GM12878 (cell line): ENCODE data around the gene WWOX. TPM values are rescaled to one million over a fixed set of nuclear protein-coding genes. Genes with fewer than 3 reads are reported as not detected.

Source experiments
- ATAC-seq: fragments of 200-7000 bp; cut with Tn5 transposase; 3 replicates; pipeline ENCODE4 v1.9.1; 2020; ENCODE audit warnings: mild to moderate bottlenecking, moderate library complexity
- BruUV-seq: library from RNA; stranded (reverse); fragments of 400-500 nt; replicated peaks from 2 replicates; lab custom pipeline; 2021; lab: Mats Ljungman, UMichigan
- CTCF ChIA-PET: fragments of 300-600 bp; sonication (Branson Sonifier 250); formaldehyde crosslinking; extraction: SDS; loops from one replicate; lab custom pipeline; 2021; ENCODE audit warnings: inconsistent platforms; lab: Yijun Ruan, JAX
- POLR2A ChIA-PET: fragments of 350-600 bp; formaldehyde crosslinking; extraction: SDS; loops from one replicate; lab custom pipeline; 2021; ENCODE audit warnings: inconsistent platforms; lab: Charles Lee
- RAD21 ChIA-PET: fragments of 300-600 bp; sonication (Branson Sonifier 250); formaldehyde crosslinking; loops from one replicate; lab custom pipeline; 2023; ENCODE audit warnings: antibody characterized with exemption; ENCODE audit not compliant: unreplicated experiment; lab: Charles Lee
- SMC1A ChIA-PET: fragments of 300-600 bp; sonication (Branson Sonifier 250); formaldehyde crosslinking; loops from one replicate; lab custom pipeline; 2023; ENCODE audit not compliant: unreplicated experiment, uncharacterized antibody; lab: Charles Lee
- DNase-seq: peaks from one replicate; pipeline ENCODE4 v3.0.0-alpha.2; 2011; ENCODE audit warnings: low read depth, low spot score
- FAIRE-seq: peaks from 3 replicates; lab custom pipeline; 2011; peaks lifted over from hg19 to GRCh38; lab: Jason Lieb, UNC
- H2AFZ ChIP-seq: 2 replicates; pipeline ENCODE4 v1.6.0; 2011; ENCODE audit warnings: low read depth, low read length, control low read depth; ENCODE audit not compliant: control insufficient read depth
- H3K27ac ChIP-seq: 2 replicates; pipeline ENCODE4 v1.5.1; 2011; ENCODE audit warnings: control low read depth; ENCODE audit not compliant: control insufficient read depth, insufficient read depth
- H3K27me3 ChIP-seq, 2 experiments: replicated peaks in 1 of 2; 2 replicates each; pipeline versions ENCODE4 v1.6.0 to v1.6.1; 2011; ENCODE audit warnings: low read length in 1 of 2; ENCODE audit not compliant: control insufficient read depth in 2 of 2, insufficient read depth in 2 of 2
- H3K36me3 ChIP-seq, 2 experiments: 2 replicates each; pipeline ENCODE4 v1.5.1; 2011; ENCODE audit warnings: low read length in 1 of 2; ENCODE audit not compliant: control insufficient read depth in 2 of 2, insufficient read depth in 2 of 2
- H3K4me1 ChIP-seq: 2 replicates; pipeline ENCODE4 v1.6.1; 2011; ENCODE audit warnings: mild to moderate bottlenecking, low read length, moderate library complexity, mixed read lengths; ENCODE audit not compliant: control insufficient read depth, insufficient read depth
- H3K4me2 ChIP-seq: 2 replicates; pipeline ENCODE4 v1.6.0; 2011; ENCODE audit warnings: control low read depth; ENCODE audit not compliant: control insufficient read depth, insufficient read depth
- H3K4me3 ChIP-seq: fragments of 200-600 bp; sonication (generic); 2 replicates; pipeline ENCODE4 v1.5.1; 2016
- H3K79me2 ChIP-seq: 2 replicates; pipeline ENCODE4 v1.6.0; 2011; ENCODE audit warnings: low read length; ENCODE audit not compliant: control insufficient read depth, insufficient read depth
- H3K9ac ChIP-seq: 2 replicates; pipeline ENCODE4 v1.8.0; 2011; ENCODE audit warnings: low read length, control low read depth, mixed read lengths; ENCODE audit not compliant: control insufficient read depth, insufficient read depth
- H3K9me3 ChIP-seq: replicated peaks from 3 replicates; pipeline ENCODE4 v1.5.1; 2011; ENCODE audit warnings: mild to moderate bottlenecking, low read length; ENCODE audit not compliant: control insufficient read depth, insufficient read depth
- H4K20me1 ChIP-seq: 2 replicates; pipeline ENCODE4 v1.6.0; 2011; ENCODE audit not compliant: control insufficient read depth, insufficient read depth
- BCLAF1 ChIP-seq: fragments of 450-650 bp; IDR thresholded peaks from 2 replicates; pipeline ENCODE4 v1.6.1; 2017; ENCODE audit warnings: antibody characterized with exemption, mild to moderate bottlenecking, moderate library complexity
- CEBPZ ChIP-seq: fragments of 150-350 bp; IDR thresholded peaks from 2 replicates; pipeline ENCODE4 v1.6.1; 2016; ENCODE audit warnings: low read depth, low read length
- DPF2 ChIP-seq: fragments of 450-650 bp; IDR thresholded peaks from 2 replicates; pipeline ENCODE4 v1.6.1; 2017; ENCODE audit warnings: mild to moderate bottlenecking
- RAD21 ChIP-seq: IDR thresholded peaks from 2 replicates; pipeline ENCODE4 v1.6.1; 2011; ENCODE audit warnings: mild to moderate bottlenecking, low read depth, low read length, moderate library complexity; ENCODE audit not compliant: insufficient read depth
- SIN3A ChIP-seq: IDR thresholded peaks from 2 replicates; pipeline ENCODE4 v1.6.1; 2012; ENCODE audit warnings: low read depth, low read length, improper control_type of control experiment
- SIX5 ChIP-seq: IDR thresholded peaks from 2 replicates; pipeline ENCODE4 v1.6.1; 2011; ENCODE audit warnings: mild to moderate bottlenecking, low read depth, low read length, moderate library complexity; ENCODE audit not compliant: severe bottlenecking
- SKIL ChIP-seq: fragments of 450-650 bp; IDR thresholded peaks from 2 replicates; pipeline ENCODE4 v1.6.1; 2017; ENCODE audit warnings: mild to moderate bottlenecking, low read depth, inconsistent platforms; ENCODE audit not compliant: poor library complexity, severe bottlenecking
- STAT3 ChIP-seq: IDR thresholded peaks from 2 replicates; pipeline ENCODE4 v1.6.1; 2011; ENCODE audit warnings: low read depth, low read length, improper control_type of control experiment
- ZNF217 ChIP-seq: fragments of 450-650 bp; IDR thresholded peaks from 2 replicates; pipeline ENCODE4 v1.6.1; 2017; ENCODE audit warnings: antibody characterized with exemption, mild to moderate bottlenecking
- WGBS: methylation state at CpG from one replicate; pipeline ENCODE4 v1.1.6; 2016; ENCODE audit warnings: low lambda C conversion rate; ENCODE audit not compliant: insufficient replicate concordance, insufficient coverage; ENCODE audit errors: missing lambda C conversion rate; 5-methylcytosine and 5-hydroxymethylcytosine counted together
- in situ Hi-C: fragments of 300-500 bp; cut with MboI; formaldehyde crosslinking; loops from 9 replicates; pipeline ENCODE4 v1.14.3; 2018; ENCODE audit warnings: mixed read lengths
- intact Hi-C: fragments of 100-400 bp; cut with micrococcal nuclease; formaldehyde crosslinking; loops from one replicate; pipeline ENCODE4 v1.14.2; 2022; ENCODE audit not compliant: unreplicated experiment
- polyA plus RNA-seq, 11 experiments: library from polyadenylated mRNA; depleted of rRNA in 4 of 11; unstranded in 6 of 11; stranded (reverse) in 5 of 11; fragments of >200 nt; fragmentation: Nextera tagmentation in 4 of 11; fragmentation: Illumina TruSeq in 1 of 11; extraction: Ambion mirVana in 4 of 11; extraction: Trizol in 1 of 11; gene quantifications; 1 replicate in 1 of 11; 2 replicates in 10 of 11; pipeline versions ENCODE4 v1.2.1 to v1.2.3, GENCODE V29; 2011 to 2016; ENCODE audit warnings: inconsistent platforms in 2 of 11, missing spikeins in 2 of 11, low read depth in 1 of 11
- total RNA-seq, 4 experiments: library from RNA; depleted of rRNA in 3 of 4; stranded (reverse); fragments of >200 nt in 3 of 4; fragmentation: Illumina TruSeq in 1 of 4; extraction: Trizol in 1 of 4; gene quantifications; 2 replicates each; pipeline versions ENCODE4 v1.2.1 to v1.2.3, GENCODE V29; 2013 to 2021
- TF ChIP-seq, protein P1 (sequence below): fragments of 450-650 bp; conservative IDR thresholded peaks from 2 replicates; pipeline ENCODE4 v1.6.1; 2017; ENCODE audit warnings: mild to moderate bottlenecking, moderate library complexity
- TF ChIP-seq, protein P2 (sequence below): fragments of 150-350 bp; IDR thresholded peaks from 2 replicates; pipeline ENCODE4 v1.6.1; 2014; ENCODE audit warnings: mild to moderate bottlenecking, low read depth, low read length

WWOX gene
- total and polyA plus RNA-seq, 10 of the 15 experiments (the other 5 are each of a cell fraction or from before 2014, with no cell fraction given), result 2.8 to 24.4 (median 17.8) TPM

DNA sequence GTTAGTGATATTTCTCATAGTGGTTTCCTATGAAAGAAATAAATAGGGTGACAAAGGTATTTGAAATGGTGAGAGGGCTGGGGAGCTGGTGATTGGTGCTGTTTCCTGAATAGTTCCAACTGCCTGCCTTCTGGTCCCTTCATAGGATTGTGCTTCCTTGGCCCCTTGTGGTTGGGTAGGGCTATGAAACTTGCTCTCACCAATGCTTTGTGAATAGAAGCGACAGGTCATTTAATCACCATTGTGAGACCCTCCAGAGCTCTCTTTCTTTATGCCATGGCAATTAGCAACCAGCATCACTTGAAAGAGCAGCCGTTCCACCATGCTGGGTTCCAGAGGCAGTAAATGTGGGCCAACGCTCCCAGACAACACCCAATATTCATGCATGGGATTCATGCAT is 23.7 kb upstream of the WWOX start:
- intact Hi-C loops, result no loop called here
- 37% methylated on average over 3 of the region's 3 CpGs for WGBS
- POLR2A ChIA-PET, result interaction anchor here (0.6 kb wide), 1 partner anchor 15 kb away, joined by 4 read pairs; no protein-coding TSS in a partner anchor
- no peak overlapping the region for H3K27ac ChIP-seq
- in situ Hi-C loops, result no loop called here
- RAD21 ChIA-PET, result interaction anchor here (0.5 kb wide), 1 partner anchor 354 kb away, joined by 3 read pairs; the partner anchor contains the start of gene NUDT7
- H3K36me3 ChIP-seq, result no peaks in the 10 kb centered on the region
- no peaks in the 10 kb centered on the region for H4K20me1 ChIP-seq
- no peaks in the 10 kb centered on the region for H3K79me2 ChIP-seq
- CTCF ChIA-PET, result no interaction called here
- H3K4me1 ChIP-seq, result no peaks in the 10 kb centered on the region
- H2AFZ ChIP-seq, result no peak overlapping the region
- DNase-seq (no peak), FAIRE-seq (no peak), ATAC-seq (no peak)
- no peaks in the 10 kb centered on the region for H3K9me3 ChIP-seq
- H3K9ac ChIP-seq, result no peak overlapping the region
- no TSS peak for BruUV-seq
- SMC1A ChIA-PET, result no interaction called here
- no peak overlapping the region for H3K4me3 ChIP-seq
- H3K27me3 ChIP-seq, result no peaks in the 10 kb centered on the region; a peak in 1 of 4 replicates
- H3K4me2 ChIP-seq, result no peak overlapping the region
- TF ChIP-seq BCLAF1 (no peak), SIN3A (no peak), SIX5 (no peak), SKIL (no peak), CEBPZ (no peak), RAD21 (no peak), DPF2 (no peak), STAT3 (no peak), ZNF217 (no peak)
- TF ChIP-seq, protein P1, sequence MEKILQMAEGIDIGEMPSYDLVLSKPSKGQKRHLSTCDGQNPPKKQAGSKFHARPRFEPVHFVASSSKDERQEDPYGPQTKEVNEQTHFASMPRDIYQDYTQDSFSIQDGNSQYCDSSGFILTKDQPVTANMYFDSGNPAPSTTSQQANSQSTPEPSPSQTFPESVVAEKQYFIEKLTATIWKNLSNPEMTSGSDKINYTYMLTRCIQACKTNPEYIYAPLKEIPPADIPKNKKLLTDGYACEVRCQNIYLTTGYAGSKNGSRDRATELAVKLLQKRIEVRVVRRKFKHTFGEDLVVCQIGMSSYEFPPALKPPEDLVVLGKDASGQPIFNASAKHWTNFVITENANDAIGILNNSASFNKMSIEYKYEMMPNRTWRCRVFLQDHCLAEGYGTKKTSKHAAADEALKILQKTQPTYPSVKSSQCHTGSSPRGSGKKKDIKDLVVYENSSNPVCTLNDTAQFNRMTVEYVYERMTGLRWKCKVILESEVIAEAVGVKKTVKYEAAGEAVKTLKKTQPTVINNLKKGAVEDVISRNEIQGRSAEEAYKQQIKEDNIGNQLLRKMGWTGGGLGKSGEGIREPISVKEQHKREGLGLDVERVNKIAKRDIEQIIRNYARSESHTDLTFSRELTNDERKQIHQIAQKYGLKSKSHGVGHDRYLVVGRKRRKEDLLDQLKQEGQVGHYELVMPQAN, result no peak
- TF ChIP-seq, protein P2, sequence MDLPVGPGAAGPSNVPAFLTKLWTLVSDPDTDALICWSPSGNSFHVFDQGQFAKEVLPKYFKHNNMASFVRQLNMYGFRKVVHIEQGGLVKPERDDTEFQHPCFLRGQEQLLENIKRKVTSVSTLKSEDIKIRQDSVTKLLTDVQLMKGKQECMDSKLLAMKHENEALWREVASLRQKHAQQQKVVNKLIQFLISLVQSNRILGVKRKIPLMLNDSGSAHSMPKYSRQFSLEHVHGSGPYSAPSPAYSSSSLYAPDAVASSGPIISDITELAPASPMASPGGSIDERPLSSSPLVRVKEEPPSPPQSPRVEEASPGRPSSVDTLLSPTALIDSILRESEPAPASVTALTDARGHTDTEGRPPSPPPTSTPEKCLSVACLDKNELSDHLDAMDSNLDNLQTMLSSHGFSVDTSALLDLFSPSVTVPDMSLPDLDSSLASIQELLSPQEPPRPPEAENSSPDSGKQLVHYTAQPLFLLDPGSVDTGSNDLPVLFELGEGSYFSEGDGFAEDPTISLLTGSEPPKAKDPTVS, result no peak
